Panc1 (cell line): Measurements from ENCODE around the gene APBB3. TPM values are rescaled to one million over a fixed set of nuclear protein-coding genes. Genes with fewer than 3 reads are reported as not detected.
"Not testable (repeated sequence)": the region's sequence is repeated elsewhere in the genome, so short reads cannot be mapped to it uniquely, and the experiment has no call there.

Experiments used
- ATAC-seq: fragments of 200-7000 bp; cut with Tn5 transposase; 2 replicates; pipeline ENCODE4 v1.9.1; 2020; ENCODE audit warnings: mild to moderate bottlenecking, moderate library complexity
- BruUV-seq: library from RNA; stranded (reverse); fragments of 400-500 nt; replicated peaks from 2 replicates; lab custom pipeline; 2021; lab: Mats Ljungman, UMichigan
- CTCF ChIA-PET: fragments of 300-600 bp; sonication (Branson Sonifier 250); formaldehyde crosslinking; loops from one replicate; lab custom pipeline; 2022; ENCODE audit warnings: antibody characterized with exemption; lab: Charles Lee
- POLR2A ChIA-PET: fragments of 300-600 bp; sonication (Branson Sonifier 250); formaldehyde crosslinking; loops from one replicate; lab custom pipeline; 2022; ENCODE audit warnings: antibody characterized with exemption; lab: Charles Lee
- DNase-seq: peaks from one replicate; pipeline ENCODE4 v3.0.0-alpha.2; 2010; ENCODE audit warnings: low read depth, low spot score
- H3K27ac ChIP-seq: 2 replicates; pipeline ENCODE4 v1.5.1; 2011; ENCODE audit warnings: mild to moderate bottlenecking, low read length, inconsistent platforms
- H3K27me3 ChIP-seq: fragments of 200-500 bp; sonication (Bioruptor generic); 2 replicates; pipeline ENCODE4 v1.6.0; 2014; ENCODE audit warnings: low read length, inconsistent platforms; ENCODE audit not compliant: control insufficient read depth, insufficient read depth
- H3K36me3 ChIP-seq: fragments of 200-500 bp; sonication (Bioruptor generic); 2 replicates; pipeline ENCODE4 v1.5.1; 2014; ENCODE audit warnings: inconsistent platforms, mild to moderate bottlenecking, low read length, moderate library complexity; ENCODE audit not compliant: control insufficient read depth, insufficient read depth
- H3K4me1 ChIP-seq: 2 replicates; pipeline ENCODE4 v1.5.1; 2011; ENCODE audit warnings: inconsistent platforms, mild to moderate bottlenecking, low read length, moderate library complexity; ENCODE audit not compliant: control insufficient read depth, insufficient read depth
- H3K4me3 ChIP-seq, 2 experiments: 2 replicates each; pipeline ENCODE4 v1.5.1; 2011 to 2012; ENCODE audit warnings: low read depth in 2 of 2, low read length in 2 of 2, mild to moderate bottlenecking in 2 of 2, inconsistent platforms in 1 of 2, moderate library complexity in 1 of 2
- H3K9me3 ChIP-seq: fragments of 200-500 bp; sonication (Bioruptor generic); 2 replicates; pipeline ENCODE4 v1.5.1; 2014; ENCODE audit warnings: low read depth, mild to moderate bottlenecking, inconsistent platforms, low read length, moderate library complexity; ENCODE audit not compliant: control insufficient read depth, insufficient read depth
- CTCF ChIP-seq: fragments of 450-650 bp; IDR thresholded peaks from 2 replicates; pipeline ENCODE4 v1.5.1; 2017; ENCODE audit warnings: mild to moderate bottlenecking
- POLR2AphosphoS5 ChIP-seq: IDR thresholded peaks from 2 replicates; pipeline ENCODE4 v1.6.1; 2012; ENCODE audit warnings: mild to moderate bottlenecking, low read depth, low read length, moderate library complexity
- REST ChIP-seq, 2 experiments: IDR thresholded peaks; 2 replicates each; pipeline ENCODE4 v1.6.1; 2011 to 2012; ENCODE audit warnings: low read depth in 2 of 2, control low read depth in 1 of 2, low read length in 1 of 2, mild to moderate bottlenecking in 1 of 2, moderate library complexity in 1 of 2; ENCODE audit not compliant: insufficient read depth in 1 of 2
- SIN3A ChIP-seq: IDR thresholded peaks from 2 replicates; pipeline ENCODE4 v1.6.1; 2012; ENCODE audit warnings: low read depth, mild to moderate bottlenecking, low read length, moderate library complexity, borderline replicate concordance; ENCODE audit not compliant: insufficient read depth
- TCF7L2 ChIP-seq: IDR thresholded peaks from 2 replicates; pipeline ENCODE4 v1.6.1; 2011; ENCODE audit warnings: mild to moderate bottlenecking, low read depth, low read length, inconsistent platforms
- in situ Hi-C: cut with HindIII; loops from 2 replicates; pipeline ENCODE4 v1.10.0; 2016; ENCODE audit warnings: low sequenced_read_pairs, low pct_unique_long_range_greater_than_20kb
- intact Hi-C: fragments of 100-400 bp; cut with micrococcal nuclease; formaldehyde crosslinking; loops from one replicate; pipeline ENCODE4 v1.10.0; 2022; ENCODE audit not compliant: unreplicated experiment
- total RNA-seq: library from RNA; stranded (reverse); gene quantifications from one replicate; pipeline ENCODE4 v1.2.1, GENCODE V29; 2021; ENCODE audit not compliant: unreplicated experiment

Gene APBB3
- total RNA-seq, 1 experiment from 2014 or later, result 28.6 TPM

- POLR2A ChIA-PET, result no interaction called here
- Histone ChIP-seq H3K4me3 (no peak overlapping the region), H3K9me3 (no peaks in the 10 kb centered on the region), H3K27me3 (no peaks in the 10 kb centered on the region), H3K27ac (no peak overlapping the region), H3K4me1 (no peaks in the 10 kb centered on the region), H3K36me3 (no peaks in the 10 kb centered on the region)
- CTCF ChIA-PET, result no interaction called here
- in situ Hi-C loops (no loop called here), intact Hi-C loops (no loop called here)
- TF ChIP-seq REST (IDR thresholded peaks at IDR 0.05; ENCODE audit: insufficient read depth in 1 of 2, low read depth in 2 of 2, low read length in 1 of 2), result no peak
- TF ChIP-seq CTCF, result no peak
- TF ChIP-seq SIN3A, result no peak
- TF ChIP-seq TCF7L2, result no peak
- no peak for TF ChIP-seq POLR2AphosphoS5
- DNase-seq, result no peak
- ATAC-seq, result no peak
- BruUV-seq, result no TSS peak
Observed at GRCh38 chr5:140603734-140604133, 39.3 kb upstream of the APBB3 start.

GRCh38 chr5:140603446-140603698 lies 39.0 kb upstream of the APBB3 start:
- CTCF ChIA-PET, H3K9me3 ChIP-seq: not testable (repeated sequence)

GRCh38 chr5:140602147-140602546 lies 37.7 kb upstream of the APBB3 start:
- intact Hi-C loops, result no loop called here
- Histone ChIP-seq H3K9me3 (no peaks in the 10 kb centered on the region), H3K4me3 (no peak overlapping the region), H3K36me3 (no peaks in the 10 kb centered on the region), H3K4me1 (no peaks in the 10 kb centered on the region), H3K27ac (no peak overlapping the region), H3K27me3 (no peaks in the 10 kb centered on the region)
- ChIA-PET POLR2A (no interaction called here), CTCF (no interaction called here)
- no peak for ATAC-seq
- TF ChIP-seq REST (IDR thresholded peaks at IDR 0.05; ENCODE audit: insufficient read depth in 1 of 2, low read depth in 2 of 2, low read length in 1 of 2) (no peak), POLR2AphosphoS5 (no peak), CTCF (no peak), SIN3A (no peak), TCF7L2 (no peak)
- no TSS peak for BruUV-seq
- no peak for DNase-seq
- in situ Hi-C loops, result no loop called here

More at GRCh38 chr5:140603446-140603698, 39.0 kb upstream of the APBB3 start:
- BruUV-seq, DNase-seq, in situ Hi-C loops, ATAC-seq, H3K27me3 ChIP-seq, H3K4me1 ChIP-seq, H3K4me3 ChIP-seq, POLR2A ChIA-PET, H3K27ac ChIP-seq, intact Hi-C loops, H3K36me3 ChIP-seq: not testable (repeated sequence)
